Activated T-cell treated with anti-CD3 and anti-CD28 coated beads for 24 hours (primary cell): ENCODE results near the gene EHHADH.

ENCODE experiments used
- DNase-seq: peaks from one replicate; pipeline ENCODE4 v3.0.0-alpha.2; 2020; ENCODE audit warnings: low read depth

EHHADH gene

DNA sequence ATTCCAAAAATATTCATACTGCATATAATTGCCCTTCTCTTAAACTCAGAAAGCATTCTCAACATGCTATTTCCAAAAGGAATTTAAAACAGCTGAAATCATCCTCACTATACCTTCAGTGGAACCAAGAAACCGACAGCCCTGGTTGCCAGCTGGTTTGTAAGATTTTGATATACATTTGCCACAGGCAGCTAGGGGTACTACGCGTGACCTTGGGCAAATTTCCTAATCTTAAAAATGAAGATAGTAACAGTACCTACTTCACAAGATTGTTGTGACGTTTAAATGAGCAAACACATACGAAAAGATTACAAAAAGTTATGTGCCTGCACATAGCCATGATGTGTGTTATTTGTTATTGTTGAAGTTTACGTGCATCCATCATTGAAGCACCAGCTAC lies 108.3 kb downstream of the EHHADH start:
- DNase-seq: no peak

DNA sequence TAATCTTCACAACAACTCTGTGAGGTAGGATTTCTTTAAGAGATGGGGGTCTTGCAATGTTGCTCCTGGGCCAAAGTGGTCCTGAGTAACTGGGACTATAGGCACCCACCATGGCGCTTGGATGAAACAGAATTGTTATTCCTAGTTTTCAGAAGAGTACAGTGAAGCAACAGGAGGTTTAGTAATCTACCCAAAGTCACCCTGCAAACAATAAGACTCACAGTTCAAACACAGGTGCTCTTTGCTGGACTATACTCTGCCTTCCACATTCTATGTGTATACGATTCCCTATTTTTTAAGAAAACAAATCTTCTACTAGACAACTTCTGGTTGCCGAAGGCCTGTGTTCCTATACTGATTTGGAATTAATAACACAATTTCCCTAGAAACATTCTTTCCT lies 109.1 kb downstream of the EHHADH start:
- no peak for DNase-seq
